HepG2 (cell line): ENCODE results near the gene NFIL3. TPM values are rescaled to one million over a fixed set of nuclear protein-coding genes. Genes with fewer than 3 reads are reported as not detected.

Experiments
- ATAD3A ChIP-seq: sonication (generic); formaldehyde crosslinking; IDR thresholded peaks from 2 replicates; pipeline ENCODE4 v1.4.0; 2020; ENCODE audit warnings: missing genetic modification reagents
- CBX2 ChIP-seq, 2 experiments: fragments of 200-600 bp in 1 of 2; sonication (generic); formaldehyde crosslinking in 1 of 2; IDR thresholded peaks; 2 replicates each; pipeline versions ENCODE4 v1.7.0 to v1.8.1; 2018 to 2022; ENCODE audit warnings: low read depth in 2 of 2, low read length in 1 of 2, mild to moderate bottlenecking in 1 of 2, missing genetic modification reagents in 1 of 2
- CBX5 ChIP-seq: sonication (generic); formaldehyde crosslinking; IDR thresholded peaks from 2 replicates; pipeline ENCODE4 v1.4.0; 2020; ENCODE audit warnings: missing genetic modification reagents, borderline replicate concordance
- DRAP1 ChIP-seq: IDR thresholded peaks from 2 replicates; pipeline ENCODE4 v1.6.1; 2016; ENCODE audit warnings: missing genetic modification reagents, missing compliant biosample characterization
- MAFG ChIP-seq: sonication (generic); formaldehyde crosslinking; IDR thresholded peaks from 2 replicates; pipeline ENCODE4 v1.5.1; 2020; ENCODE audit warnings: mild to moderate bottlenecking, missing genetic modification reagents
- MIXL1 ChIP-seq: IDR thresholded peaks from 2 replicates; pipeline ENCODE4 v1.6.1; 2016
- NFKBIZ ChIP-seq: IDR thresholded peaks from 2 replicates; pipeline ENCODE4 v1.6.1; 2018; ENCODE audit warnings: missing genetic modification reagents, missing compliant biosample characterization
- SP140L ChIP-seq: sonication (generic); formaldehyde crosslinking; IDR thresholded peaks from 2 replicates; pipeline ENCODE4 v1.4.0; 2020; ENCODE audit warnings: missing genetic modification reagents, borderline replicate concordance
- TEF ChIP-seq: sonication (generic); formaldehyde crosslinking; IDR thresholded peaks from 2 replicates; pipeline ENCODE4 v1.5.0; 2020; ENCODE audit warnings: missing genetic modification reagents
- THAP11 ChIP-seq: IDR thresholded peaks from 2 replicates; pipeline ENCODE4 v1.6.1; 2016; ENCODE audit warnings: missing biosample characterization, missing genetic modification reagents
- ZBTB46 ChIP-seq: sonication (generic); formaldehyde crosslinking; IDR thresholded peaks from 2 replicates; pipeline ENCODE4 v1.4.0; 2020; ENCODE audit warnings: mild to moderate bottlenecking, missing genetic modification reagents, borderline replicate concordance
- ZNF235 ChIP-seq: sonication (generic); formaldehyde crosslinking; IDR thresholded peaks from 2 replicates; pipeline ENCODE4 v1.8.1; 2023; ENCODE audit warnings: mild to moderate bottlenecking, missing genetic modification reagents, borderline replicate concordance
- ZNF577 ChIP-seq: sonication (generic); formaldehyde crosslinking; IDR thresholded peaks from 2 replicates; pipeline ENCODE4 v1.4.0; 2020; ENCODE audit warnings: mild to moderate bottlenecking, low read depth, missing genetic modification reagents, borderline replicate concordance
- ZNF609 ChIP-seq: sonication (generic); formaldehyde crosslinking; IDR thresholded peaks from 2 replicates; pipeline ENCODE4 v1.4.0; 2020; ENCODE audit warnings: mild to moderate bottlenecking, missing genetic modification reagents, borderline replicate concordance
- ZNF652 ChIP-seq: IDR thresholded peaks from 2 replicates; pipeline ENCODE4 v1.6.1; 2016; ENCODE audit warnings: low read depth, borderline replicate concordance
- ZNF678 ChIP-seq: sonication (generic); formaldehyde crosslinking; IDR thresholded peaks from 2 replicates; pipeline ENCODE4 v1.4.0; 2020; ENCODE audit warnings: mild to moderate bottlenecking, missing genetic modification reagents
- ZNF740 ChIP-seq: sonication (generic); formaldehyde crosslinking; IDR thresholded peaks from 2 replicates; pipeline ENCODE4 v1.4.0; 2020; ENCODE audit warnings: missing genetic modification reagents
- ZUFSP ChIP-seq: sonication (generic); formaldehyde crosslinking; IDR thresholded peaks from 2 replicates; pipeline ENCODE4 v1.9.0; 2021; ENCODE audit warnings: missing genetic modification reagents, mild to moderate bottlenecking, borderline replicate concordance
- polyA plus RNA-seq, 8 experiments: library from polyadenylated mRNA; depleted of rRNA in 3 of 8; stranded (reverse) in 7 of 8; unstranded in 1 of 8; fragments of >200 nt; fragmentation: Illumina TruSeq in 4 of 8; extraction: Trizol in 4 of 8; gene quantifications; 2 replicates each; pipeline versions ENCODE4 v1.2.1 to v1.2.3, GENCODE V29; 2011 to 2016; ENCODE audit warnings: low read depth in 4 of 8, missing spikeins in 1 of 8, mixed read lengths in 1 of 8; ENCODE audit not compliant: insufficient read depth in 1 of 8
- total RNA-seq, 5 experiments: library from RNA; depleted of rRNA; stranded (reverse); fragments of >200 nt; fragmentation: Illumina TruSeq; extraction: Trizol; gene quantifications; 2 replicates each; pipeline ENCODE4 v1.2.3, GENCODE V29; 2016; ENCODE audit warnings: low read depth in 1 of 5

Gene NFIL3
- total and polyA plus RNA-seq, 2 of the 13 experiments (the other 11 are each of a cell fraction or from before 2014, with no cell fraction given), result 46.6 to 54.2 TPM

- no peak for TF ChIP-seq THAP11 (CRISPR knock-in tag)
- TF ChIP-seq MIXL1, result 0 out of 2 replicates have a peak, but pooled peaks have one; percentile 16
- no peak for TF ChIP-seq ZNF652 (CRISPR knock-in tag)
- no peak for TF ChIP-seq NFKBIZ
- no peak for TF ChIP-seq ATAD3A (CRISPR knock-in tag)
- no peak for TF ChIP-seq ZNF577
- no peak for TF ChIP-seq ZNF678
- no peak for TF ChIP-seq ZBTB46 (CRISPR knock-in tag)
- TF ChIP-seq TEF (CRISPR knock-in tag), result no peak
- no peak for TF ChIP-seq MAFG (CRISPR knock-in tag)
- no peak for TF ChIP-seq SP140L (CRISPR knock-in tag)
- TF ChIP-seq ZNF740, result no peak
- TF ChIP-seq CBX5 (CRISPR knock-in tag), result no peak
- no peak for TF ChIP-seq ZNF609 (CRISPR knock-in tag)
- TF ChIP-seq DRAP1 (CRISPR knock-in tag), result no peak; the same call in 1 of the 2 replicates
- no peak for TF ChIP-seq ZUFSP
- no peak for TF ChIP-seq CBX2 (IDR thresholded peaks at IDR 0.05; ENCODE audit: low read depth, low read length)
- TF ChIP-seq CBX2 (CRISPR knock-in tag; IDR thresholded peaks at IDR 0.05; ENCODE audit: low read depth), result no peak
- no peak for TF ChIP-seq ZNF235
These were observed 2.4 kb downstream of the NFIL3 start (continued) for GRCh38 chr9:91421128-91421765.
